HCT116 (cell line): ENCODE measurements around the gene ADM2.

Source experiments
- CTCF ChIP-seq, 3 experiments: fragments of 200-600 bp in 1 of 3; sonication (generic) in 1 of 3; IDR thresholded peaks in 2 of 3; conservative IDR thresholded peaks in 1 of 3; 2 replicates each; pipeline ENCODE4 v1.5.1; 2012 to 2017; ENCODE audit warnings: low read depth in 2 of 3, low read length in 2 of 3, antibody characterized with exemption in 1 of 3, borderline replicate concordance in 1 of 3, control low read depth in 1 of 3, mild to moderate bottlenecking in 1 of 3, mixed read lengths in 1 of 3, mixed run types in 1 of 3, moderate library complexity in 1 of 3; ENCODE audit not compliant: insufficient read depth in 1 of 3
- EZH2 ChIP-seq: fragments of 200-600 bp; sonication (generic); IDR thresholded peaks from 2 replicates; pipeline ENCODE4 v1.6.1; 2017; ENCODE audit warnings: antibody characterized with exemption, mixed run types
- SP1 ChIP-seq: IDR thresholded peaks from 2 replicates; pipeline ENCODE4 v1.6.1; 2012; ENCODE audit warnings: low read depth
- TCF7L2 ChIP-seq: IDR thresholded peaks from 2 replicates; pipeline ENCODE4 v1.7.0; 2011; ENCODE audit warnings: borderline replicate concordance, inconsistent platforms; ENCODE audit not compliant: insufficient read depth, insufficient read length; ENCODE audit errors: extremely low read depth

DNA sequence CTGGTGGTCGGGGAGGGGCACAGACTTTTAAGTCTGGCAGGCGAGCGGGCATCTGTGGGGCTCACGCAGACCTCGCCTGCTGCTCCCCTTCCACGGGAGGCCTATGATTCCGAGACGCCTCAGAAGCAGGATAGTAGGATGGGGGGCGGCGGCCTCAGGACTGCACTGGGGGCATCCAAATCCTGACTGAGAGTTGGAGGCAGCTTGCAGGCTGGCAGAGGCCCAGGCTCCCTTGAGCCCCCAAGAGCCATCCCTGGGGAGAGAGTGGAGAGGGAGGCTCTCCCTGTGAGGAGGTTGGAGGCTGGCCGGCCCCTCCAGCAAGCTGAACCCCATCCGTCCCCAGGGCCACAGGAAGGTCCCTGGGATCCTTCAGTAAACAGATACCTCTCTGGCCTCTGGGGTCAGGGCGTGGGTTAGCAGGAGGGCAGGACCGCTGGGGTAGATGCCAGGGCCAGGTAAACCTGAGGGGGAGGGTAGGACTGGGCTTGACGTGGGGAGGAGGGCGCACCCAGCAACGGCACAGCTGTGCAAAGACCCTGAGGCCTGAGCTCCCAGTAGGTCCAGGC is 39.8 kb upstream of the ADM2 start:
- TF ChIP-seq CTCF (IDR thresholded peaks at IDR 0.05 in 2 of 3, conservative IDR thresholded peaks at IDR 0.05 in 1 of 3; ENCODE audit: borderline replicate concordance in 1 of 3, insufficient read depth in 1 of 3, low read depth in 2 of 3, low read length in 2 of 3) (no peak), TCF7L2 (no peak), SP1 (no peak), EZH2 (no peak)
